ENCODE results near the gene CPT2. TPM values are rescaled to one million over a fixed set of nuclear protein-coding genes. Genes with fewer than 3 reads are reported as not detected.

CPT2 gene
- 14.2 and 16.3 TPM in 2 replicates for total RNA-seq

GRCh38 chr1:53196485-53197290 lies at the start of gene CPT2:
CPT2 (plus strand) TSS chr1:53196824; CDS start chr1:53196944, 120 bp downstream.

GRCh38 chr1:53220171-53220961 lies 23.7 kb downstream of the CPT2 start, which contains the start of gene CZIB:
CZIB (minus strand) TSS chr1:53220634; CDS start chr1:53220575, 59 bp downstream.

GRCh38 chr1:53238197-53239155 lies 41.9 kb downstream of the CPT2 start, which contains the start of gene MAGOH:
MAGOH (minus strand) TSS chr1:53238518; CDS start chr1:53238448, 70 bp downstream.

Other genes starting within 250 kb of the CPT2 start
- gene PODN, start 134.6 kb upstream of the CPT2 start, total RNA-seq = under 0.01 and 0.19 TPM in 2 replicates
- not detected in 2 replicates for gene SLC1A7, start 54.2 kb upstream of the CPT2 start, total RNA-seq
- gene CZIB, start 23.8 kb downstream of the CPT2 start, total RNA-seq = 41.5 and 42.8 TPM in 2 replicates
- 31.0 and 40.3 TPM in 2 replicates for gene MAGOH, start 41.7 kb downstream of the CPT2 start, total RNA-seq
- gene LRP8, start 131.2 kb downstream of the CPT2 start, total RNA-seq = 32.0 and 45.5 TPM in 2 replicates

Data from vein endothelial cell (primary cell).